Measurements from ENCODE around the gene TMEM171.

DNA sequence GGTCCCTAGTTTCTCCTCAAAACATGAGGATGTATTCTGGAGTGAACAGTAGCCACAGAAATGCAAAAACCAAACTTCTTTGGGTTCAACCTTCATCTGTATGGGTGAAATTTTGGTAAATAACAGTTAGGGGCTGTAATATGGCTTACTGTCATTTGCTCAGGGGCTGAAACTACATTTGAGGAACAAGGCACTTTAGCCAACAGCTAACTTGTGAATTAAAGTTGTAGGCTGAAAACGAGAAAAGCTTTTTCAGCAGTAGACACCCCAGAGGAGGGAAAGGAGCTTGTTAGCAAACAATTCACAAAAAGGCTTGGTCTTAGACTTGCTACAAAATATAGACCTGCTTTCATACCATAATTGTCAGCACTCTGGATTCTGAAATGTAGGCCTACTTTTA lies 6.6 kb downstream of the TMEM171 start:
- TF ChIP-seq, protein P1, sequence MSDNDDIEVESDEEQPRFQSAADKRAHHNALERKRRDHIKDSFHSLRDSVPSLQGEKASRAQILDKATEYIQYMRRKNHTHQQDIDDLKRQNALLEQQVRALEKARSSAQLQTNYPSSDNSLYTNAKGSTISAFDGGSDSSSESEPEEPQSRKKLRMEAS (IDR thresholded peaks at IDR 0.05; ENCODE audit: low read depth, low read length), result no peak
- TF ChIP-seq, protein P2, sequence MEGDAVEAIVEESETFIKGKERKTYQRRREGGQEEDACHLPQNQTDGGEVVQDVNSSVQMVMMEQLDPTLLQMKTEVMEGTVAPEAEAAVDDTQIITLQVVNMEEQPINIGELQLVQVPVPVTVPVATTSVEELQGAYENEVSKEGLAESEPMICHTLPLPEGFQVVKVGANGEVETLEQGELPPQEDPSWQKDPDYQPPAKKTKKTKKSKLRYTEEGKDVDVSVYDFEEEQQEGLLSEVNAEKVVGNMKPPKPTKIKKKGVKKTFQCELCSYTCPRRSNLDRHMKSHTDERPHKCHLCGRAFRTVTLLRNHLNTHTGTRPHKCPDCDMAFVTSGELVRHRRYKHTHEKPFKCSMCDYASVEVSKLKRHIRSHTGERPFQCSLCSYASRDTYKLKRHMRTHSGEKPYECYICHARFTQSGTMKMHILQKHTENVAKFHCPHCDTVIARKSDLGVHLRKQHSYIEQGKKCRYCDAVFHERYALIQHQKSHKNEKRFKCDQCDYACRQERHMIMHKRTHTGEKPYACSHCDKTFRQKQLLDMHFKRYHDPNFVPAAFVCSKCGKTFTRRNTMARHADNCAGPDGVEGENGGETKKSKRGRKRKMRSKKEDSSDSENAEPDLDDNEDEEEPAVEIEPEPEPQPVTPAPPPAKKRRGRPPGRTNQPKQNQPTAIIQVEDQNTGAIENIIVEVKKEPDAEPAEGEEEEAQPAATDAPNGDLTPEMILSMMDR (IDR thresholded peaks at IDR 0.05; ENCODE audit: low read depth, low read length), result no peak
- TF ChIP-seq POLR2A (IDR thresholded peaks at IDR 0.05; ENCODE audit: extremely low read depth, insufficient read length) (no peak), MYC (IDR thresholded peaks at IDR 0.05; ENCODE audit: low read depth, low read length) (no peak)
